H1 (cell line): ENCODE measurements around the gene SLC24A3. TPM values are rescaled to one million over a fixed set of nuclear protein-coding genes. Genes with fewer than 3 reads are reported as not detected.

Experiments used
- CHD7 ChIP-seq: fragments of 300-600 bp; sonication (generic); IDR thresholded peaks from 2 replicates; pipeline ENCODE4 v1.7.1; 2012; ENCODE audit warnings: low read length, moderate library complexity, mild to moderate bottlenecking, inconsistent platforms; ENCODE audit not compliant: insufficient replicate concordance
- HDAC2 ChIP-seq, 2 experiments: fragments of 300-600 bp in 1 of 2; sonication (generic) in 1 of 2; IDR thresholded peaks; 2 replicates each; pipeline ENCODE4 v1.6.1; 2011 to 2012; ENCODE audit warnings: low read depth in 2 of 2, low read length in 2 of 2, mild to moderate bottlenecking in 2 of 2, moderate library complexity in 2 of 2, borderline replicate concordance in 1 of 2, inconsistent platforms in 1 of 2
- RXRA ChIP-seq: IDR thresholded peaks from 2 replicates; pipeline ENCODE4 v1.6.1; 2011; ENCODE audit warnings: low read depth, mild to moderate bottlenecking, low read length, moderate library complexity; ENCODE audit not compliant: insufficient read depth
- SAP30 ChIP-seq: fragments of 300-600 bp; sonication (generic); IDR thresholded peaks from 2 replicates; pipeline ENCODE4 v1.7.1; 2012; ENCODE audit warnings: low read length, moderate library complexity, mild to moderate bottlenecking, inconsistent platforms; ENCODE audit not compliant: insufficient read depth, insufficient replicate concordance
- SRF ChIP-seq: IDR thresholded peaks from 2 replicates; pipeline ENCODE4 v1.6.1; 2011; ENCODE audit warnings: mild to moderate bottlenecking, low read depth, low read length, moderate library complexity
- polyA plus RNA-seq, 7 experiments: library from polyadenylated mRNA; depleted of rRNA in 3 of 7; stranded (reverse) in 5 of 7; unstranded in 2 of 7; fragments of >200 nt in 5 of 7; fragments of 200-250 nt in 2 of 7; gene quantifications; 1 replicate in 5 of 7; 2 replicates in 1 of 7; 4 replicates in 1 of 7; pipeline versions ENCODE4 v1.2.1 to v1.2.3, GENCODE V29; 2011 to 2013; ENCODE audit warnings: missing spikeins in 2 of 7, mixed read lengths in 2 of 7
- total RNA-seq: library from RNA; stranded (reverse); fragmentation: NEBNext Ultra II Directional; extraction: Animal tissue kit (Norgen Biotek cat#: 25700); gene quantifications from 2 replicates; pipeline ENCODE4 v1.2.1, GENCODE V29; 2021

Gene SLC24A3
- total and polyA plus RNA-seq, 2 of the 8 experiments (the other 6 are each of a cell fraction or from before 2014, with no cell fraction given), result 4.5 to 6.3 TPM

GRCh38 chr20:19660808-19661378 lies 448.5 kb downstream of the SLC24A3 start (continued):
- no peak for TF ChIP-seq CHD7
- no peak for TF ChIP-seq SAP30
- no peak for TF ChIP-seq RXRA
- TF ChIP-seq SRF, result no peak
- TF ChIP-seq HDAC2 (IDR thresholded peaks at IDR 0.05; ENCODE audit: borderline replicate concordance in 1 of 2, low read depth in 2 of 2, low read length in 2 of 2), result no peak
